ENCODE measurements around the gene EHMT1.

DNA sequence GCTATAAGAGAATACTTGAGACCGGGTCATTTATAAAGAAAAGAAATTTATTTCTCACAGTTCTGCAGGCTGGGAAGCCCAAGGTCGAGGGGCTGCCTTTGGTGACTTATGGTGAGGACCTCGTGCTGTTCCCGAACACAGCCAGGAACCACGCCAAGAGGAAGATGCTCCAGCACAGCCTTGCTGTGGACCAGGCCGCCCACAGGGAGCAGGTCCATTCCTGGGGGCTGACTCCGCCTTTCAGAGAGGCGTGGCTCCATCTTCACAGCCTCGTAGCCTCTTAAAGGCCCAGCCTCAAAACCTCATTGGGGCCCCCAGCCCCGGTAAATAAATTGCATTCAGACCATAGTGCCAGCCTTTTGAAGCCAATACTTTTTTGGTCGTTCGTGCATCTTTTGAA, 165.2 kb downstream of the EHMT1 start:
- TF ChIP-seq, protein P1, sequence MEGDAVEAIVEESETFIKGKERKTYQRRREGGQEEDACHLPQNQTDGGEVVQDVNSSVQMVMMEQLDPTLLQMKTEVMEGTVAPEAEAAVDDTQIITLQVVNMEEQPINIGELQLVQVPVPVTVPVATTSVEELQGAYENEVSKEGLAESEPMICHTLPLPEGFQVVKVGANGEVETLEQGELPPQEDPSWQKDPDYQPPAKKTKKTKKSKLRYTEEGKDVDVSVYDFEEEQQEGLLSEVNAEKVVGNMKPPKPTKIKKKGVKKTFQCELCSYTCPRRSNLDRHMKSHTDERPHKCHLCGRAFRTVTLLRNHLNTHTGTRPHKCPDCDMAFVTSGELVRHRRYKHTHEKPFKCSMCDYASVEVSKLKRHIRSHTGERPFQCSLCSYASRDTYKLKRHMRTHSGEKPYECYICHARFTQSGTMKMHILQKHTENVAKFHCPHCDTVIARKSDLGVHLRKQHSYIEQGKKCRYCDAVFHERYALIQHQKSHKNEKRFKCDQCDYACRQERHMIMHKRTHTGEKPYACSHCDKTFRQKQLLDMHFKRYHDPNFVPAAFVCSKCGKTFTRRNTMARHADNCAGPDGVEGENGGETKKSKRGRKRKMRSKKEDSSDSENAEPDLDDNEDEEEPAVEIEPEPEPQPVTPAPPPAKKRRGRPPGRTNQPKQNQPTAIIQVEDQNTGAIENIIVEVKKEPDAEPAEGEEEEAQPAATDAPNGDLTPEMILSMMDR (IDR thresholded peaks at IDR 0.05): no peak
- no peak for TF ChIP-seq POLR2A (IDR thresholded peaks at IDR 0.05)

Data from Peyer's patch (tissue), 4 donors.